ENCODE data around the gene C16orf95. TPM values are rescaled to one million over a fixed set of nuclear protein-coding genes. Genes with fewer than 3 reads are reported as not detected.

Gene C16orf95
- polyA plus RNA-seq, 1 donor = 3.3 TPM

DNA sequence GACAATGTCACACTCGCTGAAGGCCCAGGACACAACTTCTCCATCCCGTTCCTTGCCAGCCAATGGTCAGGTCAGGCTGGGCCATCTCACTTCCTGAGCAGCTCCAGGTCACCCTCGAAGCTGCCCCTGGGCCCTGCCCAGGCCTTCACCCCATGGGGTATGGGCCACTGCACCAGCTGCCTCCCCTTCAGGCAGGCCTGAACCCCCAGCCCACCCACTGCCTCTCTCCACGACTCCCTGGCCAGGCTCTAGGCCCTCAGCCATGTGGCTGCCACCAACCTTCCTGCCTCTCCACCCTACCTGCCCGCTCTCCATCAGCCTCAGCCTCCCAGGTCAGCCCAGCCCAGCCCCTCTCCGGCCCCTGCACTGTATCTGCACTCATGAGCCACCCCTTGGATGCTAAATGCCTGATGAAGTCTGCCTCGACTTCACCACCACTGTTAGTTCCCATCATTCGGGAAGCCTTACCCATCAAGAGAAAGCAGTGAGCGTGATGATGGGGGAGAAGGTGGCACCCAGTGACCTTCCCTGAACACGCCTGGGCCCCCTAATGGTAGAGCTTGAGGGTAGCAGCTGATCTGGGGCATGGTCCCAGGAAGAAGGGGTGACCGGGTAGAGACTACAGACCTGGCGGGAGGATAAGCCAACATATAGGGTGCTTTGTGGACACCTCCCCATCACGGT lies 30.9 kb upstream of the C16orf95 start:
- Histone ChIP-seq H3K4me3 (ENCODE audit: low read length) (no peak overlapping the region), H3K27ac (ENCODE audit: low read length) (no peak overlapping the region), H3K36me3 (ENCODE audit: control insufficient read depth, insufficient read depth, low read length) (peaks cover 49% of the 10 kb centered on the region), H3K4me1 (ENCODE audit: control insufficient read depth, insufficient read depth, low read length) (no peaks in the 10 kb centered on the region), H3K27me3 (ENCODE audit: control insufficient read depth, insufficient read depth, low read length) (no peaks in the 10 kb centered on the region), H3K9me3 (ENCODE audit: control insufficient read depth, low read depth, low read length) (peaks cover 3% of the 10 kb centered on the region)
- no CpG with 5 or more reads among the region's 13 CpGs for WGBS (ENCODE audit: insufficient coverage, low lambda C conversion rate)
- no peak for DNase-seq

GRCh38 chr16:87346517-87347060 lies 29.4 kb upstream of the C16orf95 start:
- H3K4me1 ChIP-seq (ENCODE audit: control insufficient read depth, insufficient read depth, low read length) = no peaks in the 10 kb centered on the region
- peaks cover 58% of the 10 kb centered on the region for H3K36me3 ChIP-seq (ENCODE audit: control insufficient read depth, insufficient read depth, low read length)
- H3K9me3 ChIP-seq (ENCODE audit: control insufficient read depth, low read depth, low read length) = peaks cover 3% of the 10 kb centered on the region
- DNase-seq = no peak
- WGBS (ENCODE audit: insufficient coverage, low lambda C conversion rate) = 90% methylated on average over 2 of the region's 21 CpGs
- H3K27ac ChIP-seq (ENCODE audit: low read length) = no peak overlapping the region
- no peak overlapping the region for H3K4me3 ChIP-seq (ENCODE audit: low read length)
- H3K27me3 ChIP-seq (ENCODE audit: control insufficient read depth, insufficient read depth, low read length) = no peaks in the 10 kb centered on the region

DNA sequence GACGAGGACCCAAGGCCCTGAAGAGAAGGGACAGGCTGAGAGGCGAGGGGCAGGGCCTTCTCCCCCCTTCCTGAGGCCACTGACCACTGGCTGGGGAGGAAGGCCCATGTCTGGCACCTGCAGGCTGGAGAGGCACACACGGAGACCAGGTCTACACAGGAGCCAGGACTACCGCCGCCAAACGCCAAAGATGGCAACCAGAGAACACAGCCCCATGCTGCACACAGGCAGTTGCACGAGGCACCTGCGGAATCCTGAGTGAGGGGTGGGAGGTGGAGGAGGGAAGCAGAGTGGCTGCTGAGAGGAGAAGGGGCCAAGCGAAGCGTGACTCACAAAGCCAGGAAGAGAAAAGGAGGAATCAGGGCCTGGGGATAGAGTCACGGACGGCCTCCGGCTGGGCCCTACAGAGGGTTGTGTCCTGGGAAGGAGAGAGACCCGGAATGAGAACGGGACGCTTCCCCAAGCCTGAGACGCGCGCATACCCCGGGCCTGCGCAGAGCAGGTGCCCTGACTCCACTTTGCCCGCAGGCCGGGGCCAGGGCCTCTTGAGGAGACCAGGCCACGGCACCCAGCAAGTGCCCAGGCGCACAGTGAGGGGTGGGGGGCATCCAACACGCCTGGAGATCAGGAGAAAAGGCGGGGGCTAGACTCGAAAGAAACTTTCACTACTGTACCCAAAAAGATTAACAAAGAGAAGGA lies 28.7 kb upstream of the C16orf95 start:
- H3K4me3 ChIP-seq (ENCODE audit: low read length) = no peak overlapping the region
- peaks cover 62% of the 10 kb centered on the region for H3K36me3 ChIP-seq (ENCODE audit: control insufficient read depth, insufficient read depth, low read length)
- H3K9me3 ChIP-seq (ENCODE audit: control insufficient read depth, low read depth, low read length) = peaks cover 3% of the 10 kb centered on the region
- H3K27ac ChIP-seq (ENCODE audit: low read length) = no peak overlapping the region
- WGBS (ENCODE audit: insufficient coverage, low lambda C conversion rate) = 90% methylated on average over 5 of the region's 28 CpGs
- H3K4me1 ChIP-seq (ENCODE audit: control insufficient read depth, insufficient read depth, low read length) = no peaks in the 10 kb centered on the region
- DNase-seq = no peak
- no peaks in the 10 kb centered on the region for H3K27me3 ChIP-seq (ENCODE audit: control insufficient read depth, insufficient read depth, low read length)

DNA sequence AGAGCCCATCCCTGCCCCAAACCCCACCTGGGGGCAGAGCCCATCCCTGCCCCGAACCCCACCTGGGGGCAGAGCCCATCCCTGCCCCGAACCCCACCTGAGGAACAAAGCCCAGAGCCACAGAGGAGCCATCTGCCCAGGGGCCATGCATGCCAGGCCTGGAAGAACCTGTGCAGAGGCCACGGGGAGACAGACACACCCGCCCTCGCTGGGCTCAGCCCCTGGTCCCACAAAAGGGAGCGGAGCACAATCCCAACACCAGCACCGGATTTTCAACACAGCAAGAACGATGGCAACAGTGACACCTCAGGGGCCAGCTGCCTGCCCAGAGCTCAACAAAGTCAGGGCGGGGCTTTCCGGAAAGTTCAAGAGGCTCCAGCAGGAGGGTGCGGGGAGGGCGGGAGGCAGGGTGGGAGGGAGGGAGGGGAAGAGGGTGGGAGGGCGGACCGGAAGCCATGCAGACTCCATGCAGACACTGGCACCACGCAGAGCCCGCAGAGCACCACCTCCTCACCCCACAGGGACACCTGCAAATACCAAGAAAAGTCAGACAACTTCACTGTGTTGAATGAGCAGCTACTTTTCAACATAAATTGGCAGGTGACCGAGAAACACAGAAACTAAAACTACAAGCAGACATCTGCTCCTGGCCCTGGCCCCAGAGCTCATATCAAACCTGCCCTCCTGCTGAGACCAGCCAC lies 27.9 kb upstream of the C16orf95 start:
- Histone ChIP-seq H3K4me3 (ENCODE audit: low read length) (no peak overlapping the region), H3K9me3 (ENCODE audit: control insufficient read depth, low read depth, low read length) (peaks cover 3% of the 10 kb centered on the region), H3K4me1 (ENCODE audit: control insufficient read depth, insufficient read depth, low read length) (no peaks in the 10 kb centered on the region), H3K36me3 (ENCODE audit: control insufficient read depth, insufficient read depth, low read length) (peaks cover 64% of the 10 kb centered on the region), H3K27ac (ENCODE audit: low read length) (no peak overlapping the region), H3K27me3 (ENCODE audit: control insufficient read depth, insufficient read depth, low read length) (no peaks in the 10 kb centered on the region)
- WGBS (ENCODE audit: insufficient coverage, low lambda C conversion rate) = no CpG with 5 or more reads among the region's 17 CpGs
- no peak for DNase-seq

GRCh38 chr16:87344165-87344930 lies 27.2 kb upstream of the C16orf95 start:
- H3K4me1 ChIP-seq (ENCODE audit: control insufficient read depth, insufficient read depth, low read length) = no peaks in the 10 kb centered on the region
- no peak overlapping the region for H3K4me3 ChIP-seq (ENCODE audit: low read length)
- H3K27ac ChIP-seq (ENCODE audit: low read length) = no peak overlapping the region
- peaks cover 69% of the 10 kb centered on the region for H3K36me3 ChIP-seq (ENCODE audit: control insufficient read depth, insufficient read depth, low read length)
- WGBS (ENCODE audit: insufficient coverage, low lambda C conversion rate) = no CpG with 5 or more reads among the region's 34 CpGs
- DNase-seq = no peak
- peaks cover 3% of the 10 kb centered on the region for H3K9me3 ChIP-seq (ENCODE audit: control insufficient read depth, low read depth, low read length)
- no peaks in the 10 kb centered on the region for H3K27me3 ChIP-seq (ENCODE audit: control insufficient read depth, insufficient read depth, low read length)

DNA sequence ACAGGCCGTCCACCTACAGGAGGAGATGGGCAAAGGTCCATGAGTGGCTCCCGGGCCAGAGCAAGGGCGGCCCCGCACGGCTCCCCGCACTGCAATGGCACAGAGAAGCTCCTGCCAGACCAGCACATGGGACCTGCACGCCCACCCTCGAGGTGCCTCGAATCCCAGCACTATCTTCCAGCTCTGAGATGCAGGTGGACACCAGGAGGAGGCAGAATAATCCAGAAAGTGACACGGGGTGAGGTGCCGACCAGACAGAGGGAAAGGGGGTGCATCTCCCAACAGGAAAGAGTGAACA lies 26.5 kb upstream of the C16orf95 start:
- peaks cover 3% of the 10 kb centered on the region for H3K9me3 ChIP-seq (ENCODE audit: control insufficient read depth, low read depth, low read length)
- H3K36me3 ChIP-seq (ENCODE audit: control insufficient read depth, insufficient read depth, low read length) = peaks cover 71% of the 10 kb centered on the region
- no peak for DNase-seq
- no CpG with 5 or more reads among the region's 11 CpGs for WGBS (ENCODE audit: insufficient coverage, low lambda C conversion rate)
- H3K4me1 ChIP-seq (ENCODE audit: control insufficient read depth, insufficient read depth, low read length) = no peaks in the 10 kb centered on the region
- H3K27ac ChIP-seq (ENCODE audit: low read length) = no peak overlapping the region
- no peak overlapping the region for H3K4me3 ChIP-seq (ENCODE audit: low read length)
- H3K27me3 ChIP-seq (ENCODE audit: control insufficient read depth, insufficient read depth, low read length) = no peaks in the 10 kb centered on the region

GRCh38 chr16:87342978-87343752 lies 26.0 kb upstream of the C16orf95 start:
- DNase-seq = no peak
- H3K36me3 ChIP-seq (ENCODE audit: control insufficient read depth, insufficient read depth, low read length) = peaks cover 69% of the 10 kb centered on the region
- WGBS (ENCODE audit: insufficient coverage, low lambda C conversion rate) = 70% methylated on average over 3 of the region's 26 CpGs
- H3K9me3 ChIP-seq (ENCODE audit: control insufficient read depth, low read depth, low read length) = peaks cover 3% of the 10 kb centered on the region
- no peak overlapping the region for H3K4me3 ChIP-seq (ENCODE audit: low read length)
- H3K27ac ChIP-seq (ENCODE audit: low read length) = no peak overlapping the region
- no peaks in the 10 kb centered on the region for H3K4me1 ChIP-seq (ENCODE audit: control insufficient read depth, insufficient read depth, low read length)
- H3K27me3 ChIP-seq (ENCODE audit: control insufficient read depth, insufficient read depth, low read length) = no peaks in the 10 kb centered on the region

DNA sequence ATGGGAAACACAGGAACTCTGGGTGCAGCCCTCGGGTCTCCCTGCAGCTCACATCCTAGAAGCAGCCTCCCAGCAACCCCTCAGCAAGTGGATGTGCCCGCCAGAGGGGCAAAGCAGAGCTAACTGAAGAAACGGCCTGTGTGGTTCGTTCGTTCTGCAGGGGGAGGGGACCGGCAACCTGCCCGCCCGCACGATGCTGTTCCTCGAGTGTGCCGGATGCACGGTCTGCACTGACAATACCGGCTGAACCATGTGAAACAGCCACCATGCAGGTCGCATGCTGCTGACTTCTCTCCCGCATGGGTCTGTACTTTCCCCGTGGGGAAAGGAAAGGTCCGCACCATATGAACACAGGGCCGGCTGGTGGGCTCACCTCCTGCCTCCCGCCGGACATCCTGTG lies 25.3 kb upstream of the C16orf95 start:
- peaks cover 69% of the 10 kb centered on the region for H3K36me3 ChIP-seq (ENCODE audit: control insufficient read depth, insufficient read depth, low read length)
- H3K27me3 ChIP-seq (ENCODE audit: control insufficient read depth, insufficient read depth, low read length) = no peaks in the 10 kb centered on the region
- peaks cover 3% of the 10 kb centered on the region for H3K9me3 ChIP-seq (ENCODE audit: control insufficient read depth, low read depth, low read length)
- H3K4me3 ChIP-seq (ENCODE audit: low read length) = no peak overlapping the region
- no peak overlapping the region for H3K27ac ChIP-seq (ENCODE audit: low read length)
- no peaks in the 10 kb centered on the region for H3K4me1 ChIP-seq (ENCODE audit: control insufficient read depth, insufficient read depth, low read length)
- no peak for DNase-seq
- WGBS (ENCODE audit: insufficient coverage, low lambda C conversion rate) = no CpG with 5 or more reads among the region's 20 CpGs

DNA sequence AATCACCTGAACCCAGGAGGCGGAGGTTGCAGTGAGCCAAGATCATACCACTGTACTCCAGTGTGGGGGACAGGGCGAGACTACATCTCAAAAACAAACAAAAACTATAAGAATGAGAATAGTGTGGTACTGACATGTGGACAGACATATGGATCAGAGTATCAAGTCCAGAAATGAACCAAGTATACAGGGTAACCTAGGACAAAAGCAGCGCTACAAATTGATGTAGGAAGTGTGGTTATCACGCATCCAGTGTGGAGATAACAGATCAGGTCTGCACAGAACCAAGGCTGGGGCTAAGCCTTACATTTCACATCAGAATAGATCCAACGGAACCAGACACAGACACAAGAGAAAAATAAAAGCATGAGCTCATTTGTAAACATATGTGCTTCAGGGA lies 23.0 kb upstream of the C16orf95 start:
- Histone ChIP-seq H3K9me3 (ENCODE audit: control insufficient read depth, low read depth, low read length) (no peaks in the 10 kb centered on the region), H3K36me3 (ENCODE audit: control insufficient read depth, insufficient read depth, low read length) (peaks cover 71% of the 10 kb centered on the region), H3K4me3 (ENCODE audit: low read length) (no peak overlapping the region), H3K4me1 (ENCODE audit: control insufficient read depth, insufficient read depth, low read length) (no peaks in the 10 kb centered on the region), H3K27ac (ENCODE audit: low read length) (no peak overlapping the region), H3K27me3 (ENCODE audit: control insufficient read depth, insufficient read depth, low read length) (no peaks in the 10 kb centered on the region)
- WGBS (ENCODE audit: insufficient coverage, low lambda C conversion rate) = no CpG with 5 or more reads among the region's 5 CpGs
- DNase-seq = no peak

Measured in large intestine (tissue), 3 donors.